H1 (cell line): Measurements from ENCODE around the gene MLPH. TPM values are rescaled to one million over a fixed set of nuclear protein-coding genes. Genes with fewer than 3 reads are reported as not detected.

Source experiments
- ATF3 ChIP-seq: IDR thresholded peaks from 2 replicates; pipeline ENCODE4 v1.6.1; 2011; ENCODE audit warnings: low read depth, mild to moderate bottlenecking, low read length; ENCODE audit not compliant: insufficient read depth
- BRCA1 ChIP-seq: IDR thresholded peaks from 2 replicates; pipeline ENCODE4 v1.6.1; 2012; ENCODE audit warnings: low read depth, low read length, improper control_type of control experiment
- CBX5 ChIP-seq: fragments of 300-800, 300-1000 bp; sonication (generic); IDR thresholded peaks from 2 replicates; pipeline ENCODE4 v1.7.1; 2016; ENCODE audit warnings: antibody characterized with exemption, low read length, low read depth
- GABPA ChIP-seq: IDR thresholded peaks from 2 replicates; pipeline ENCODE4 v1.6.1; 2011; ENCODE audit warnings: mild to moderate bottlenecking, low read length, moderate library complexity, borderline replicate concordance; ENCODE audit not compliant: insufficient read depth
- GTF2F1 ChIP-seq: IDR thresholded peaks from 2 replicates; pipeline ENCODE4 v1.6.1; 2012; ENCODE audit warnings: low read depth, low read length, improper control_type of control experiment, borderline replicate concordance
- JUND ChIP-seq: IDR thresholded peaks from 2 replicates; pipeline ENCODE4 v1.6.1; 2011; ENCODE audit warnings: mild to moderate bottlenecking, improper control_type of control experiment, low read length
- KDM1A ChIP-seq: fragments of 200-600, 300-600 bp; sonication (generic); IDR thresholded peaks from 2 replicates; pipeline ENCODE4 v1.7.1; 2016; ENCODE audit warnings: mild to moderate bottlenecking, low read length, borderline replicate concordance
- TEAD4 ChIP-seq: IDR thresholded peaks from 2 replicates; pipeline ENCODE4 v1.6.1; 2012; ENCODE audit warnings: low read depth, low read length, inconsistent platforms, mixed read lengths
- polyA plus RNA-seq, 7 experiments: library from polyadenylated mRNA; depleted of rRNA in 3 of 7; stranded (reverse) in 5 of 7; unstranded in 2 of 7; fragments of >200 nt in 5 of 7; fragments of 200-250 nt in 2 of 7; gene quantifications; 1 replicate in 5 of 7; 2 replicates in 1 of 7; 4 replicates in 1 of 7; pipeline versions ENCODE4 v1.2.1 to v1.2.3, GENCODE V29; 2011 to 2013; ENCODE audit warnings: missing spikeins in 2 of 7, mixed read lengths in 2 of 7
- total RNA-seq: library from RNA; stranded (reverse); fragmentation: NEBNext Ultra II Directional; extraction: Animal tissue kit (Norgen Biotek cat#: 25700); gene quantifications from 2 replicates; pipeline ENCODE4 v1.2.1, GENCODE V29; 2021
- TF ChIP-seq, protein P1 (sequence below): fragments of 300-600 bp; sonication (generic); IDR thresholded peaks from 2 replicates; pipeline ENCODE4 v1.7.1; 2012; ENCODE audit warnings: low read length, moderate library complexity, mild to moderate bottlenecking, inconsistent platforms; ENCODE audit not compliant: insufficient replicate concordance

The MLPH gene
- total and polyA plus RNA-seq, 2 of the 8 experiments (the other 6 are each of a cell fraction or from before 2014, with no cell fraction given) = 12.7 to 17.0 TPM

- TF ChIP-seq, protein P1, sequence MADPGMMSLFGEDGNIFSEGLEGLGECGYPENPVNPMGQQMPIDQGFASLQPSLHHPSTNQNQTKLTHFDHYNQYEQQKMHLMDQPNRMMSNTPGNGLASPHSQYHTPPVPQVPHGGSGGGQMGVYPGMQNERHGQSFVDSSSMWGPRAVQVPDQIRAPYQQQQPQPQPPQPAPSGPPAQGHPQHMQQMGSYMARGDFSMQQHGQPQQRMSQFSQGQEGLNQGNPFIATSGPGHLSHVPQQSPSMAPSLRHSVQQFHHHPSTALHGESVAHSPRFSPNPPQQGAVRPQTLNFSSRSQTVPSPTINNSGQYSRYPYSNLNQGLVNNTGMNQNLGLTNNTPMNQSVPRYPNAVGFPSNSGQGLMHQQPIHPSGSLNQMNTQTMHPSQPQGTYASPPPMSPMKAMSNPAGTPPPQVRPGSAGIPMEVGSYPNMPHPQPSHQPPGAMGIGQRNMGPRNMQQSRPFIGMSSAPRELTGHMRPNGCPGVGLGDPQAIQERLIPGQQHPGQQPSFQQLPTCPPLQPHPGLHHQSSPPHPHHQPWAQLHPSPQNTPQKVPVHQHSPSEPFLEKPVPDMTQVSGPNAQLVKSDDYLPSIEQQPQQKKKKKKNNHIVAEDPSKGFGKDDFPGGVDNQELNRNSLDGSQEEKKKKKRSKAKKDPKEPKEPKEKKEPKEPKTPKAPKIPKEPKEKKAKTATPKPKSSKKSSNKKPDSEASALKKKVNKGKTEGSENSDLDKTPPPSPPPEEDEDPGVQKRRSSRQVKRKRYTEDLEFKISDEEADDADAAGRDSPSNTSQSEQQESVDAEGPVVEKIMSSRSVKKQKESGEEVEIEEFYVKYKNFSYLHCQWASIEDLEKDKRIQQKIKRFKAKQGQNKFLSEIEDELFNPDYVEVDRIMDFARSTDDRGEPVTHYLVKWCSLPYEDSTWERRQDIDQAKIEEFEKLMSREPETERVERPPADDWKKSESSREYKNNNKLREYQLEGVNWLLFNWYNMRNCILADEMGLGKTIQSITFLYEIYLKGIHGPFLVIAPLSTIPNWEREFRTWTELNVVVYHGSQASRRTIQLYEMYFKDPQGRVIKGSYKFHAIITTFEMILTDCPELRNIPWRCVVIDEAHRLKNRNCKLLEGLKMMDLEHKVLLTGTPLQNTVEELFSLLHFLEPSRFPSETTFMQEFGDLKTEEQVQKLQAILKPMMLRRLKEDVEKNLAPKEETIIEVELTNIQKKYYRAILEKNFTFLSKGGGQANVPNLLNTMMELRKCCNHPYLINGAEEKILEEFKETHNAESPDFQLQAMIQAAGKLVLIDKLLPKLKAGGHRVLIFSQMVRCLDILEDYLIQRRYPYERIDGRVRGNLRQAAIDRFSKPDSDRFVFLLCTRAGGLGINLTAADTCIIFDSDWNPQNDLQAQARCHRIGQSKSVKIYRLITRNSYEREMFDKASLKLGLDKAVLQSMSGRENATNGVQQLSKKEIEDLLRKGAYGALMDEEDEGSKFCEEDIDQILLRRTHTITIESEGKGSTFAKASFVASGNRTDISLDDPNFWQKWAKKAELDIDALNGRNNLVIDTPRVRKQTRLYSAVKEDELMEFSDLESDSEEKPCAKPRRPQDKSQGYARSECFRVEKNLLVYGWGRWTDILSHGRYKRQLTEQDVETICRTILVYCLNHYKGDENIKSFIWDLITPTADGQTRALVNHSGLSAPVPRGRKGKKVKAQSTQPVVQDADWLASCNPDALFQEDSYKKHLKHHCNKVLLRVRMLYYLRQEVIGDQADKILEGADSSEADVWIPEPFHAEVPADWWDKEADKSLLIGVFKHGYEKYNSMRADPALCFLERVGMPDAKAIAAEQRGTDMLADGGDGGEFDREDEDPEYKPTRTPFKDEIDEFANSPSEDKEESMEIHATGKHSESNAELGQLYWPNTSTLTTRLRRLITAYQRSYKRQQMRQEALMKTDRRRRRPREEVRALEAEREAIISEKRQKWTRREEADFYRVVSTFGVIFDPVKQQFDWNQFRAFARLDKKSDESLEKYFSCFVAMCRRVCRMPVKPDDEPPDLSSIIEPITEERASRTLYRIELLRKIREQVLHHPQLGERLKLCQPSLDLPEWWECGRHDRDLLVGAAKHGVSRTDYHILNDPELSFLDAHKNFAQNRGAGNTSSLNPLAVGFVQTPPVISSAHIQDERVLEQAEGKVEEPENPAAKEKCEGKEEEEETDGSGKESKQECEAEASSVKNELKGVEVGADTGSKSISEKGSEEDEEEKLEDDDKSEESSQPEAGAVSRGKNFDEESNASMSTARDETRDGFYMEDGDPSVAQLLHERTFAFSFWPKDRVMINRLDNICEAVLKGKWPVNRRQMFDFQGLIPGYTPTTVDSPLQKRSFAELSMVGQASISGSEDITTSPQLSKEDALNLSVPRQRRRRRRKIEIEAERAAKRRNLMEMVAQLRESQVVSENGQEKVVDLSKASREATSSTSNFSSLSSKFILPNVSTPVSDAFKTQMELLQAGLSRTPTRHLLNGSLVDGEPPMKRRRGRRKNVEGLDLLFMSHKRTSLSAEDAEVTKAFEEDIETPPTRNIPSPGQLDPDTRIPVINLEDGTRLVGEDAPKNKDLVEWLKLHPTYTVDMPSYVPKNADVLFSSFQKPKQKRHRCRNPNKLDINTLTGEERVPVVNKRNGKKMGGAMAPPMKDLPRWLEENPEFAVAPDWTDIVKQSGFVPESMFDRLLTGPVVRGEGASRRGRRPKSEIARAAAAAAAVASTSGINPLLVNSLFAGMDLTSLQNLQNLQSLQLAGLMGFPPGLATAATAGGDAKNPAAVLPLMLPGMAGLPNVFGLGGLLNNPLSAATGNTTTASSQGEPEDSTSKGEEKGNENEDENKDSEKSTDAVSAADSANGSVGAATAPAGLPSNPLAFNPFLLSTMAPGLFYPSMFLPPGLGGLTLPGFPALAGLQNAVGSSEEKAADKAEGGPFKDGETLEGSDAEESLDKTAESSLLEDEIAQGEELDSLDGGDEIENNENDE = no peak
- no peak for TF ChIP-seq ATF3
- no peak for TF ChIP-seq JUND
- no peak for TF ChIP-seq CBX5
- TF ChIP-seq GABPA = no peak
- TF ChIP-seq KDM1A = no peak
- TF ChIP-seq GTF2F1 = no peak
- no peak for TF ChIP-seq TEAD4
- TF ChIP-seq BRCA1 = no peak
Observed at GRCh38 chr2:237503201-237503600, 16.1 kb downstream of the MLPH start (continued).
